GM12875 (cell line): Measurements from ENCODE around the gene CFL2.

Source experiments
- H3K4me3 ChIP-seq: one replicate; pipeline ENCODE4 v1.5.1; 2011; ENCODE audit warnings: low read depth, low read length, control low read depth
- TF ChIP-seq, protein P1 (sequence below): IDR thresholded peaks from 2 replicates; pipeline ENCODE4 v1.5.1; 2011; ENCODE audit warnings: low read depth, mild to moderate bottlenecking, control low read depth, inconsistent platforms, low read length, moderate library complexity, borderline replicate concordance; ENCODE audit not compliant: insufficient read depth

CFL2 gene

DNA sequence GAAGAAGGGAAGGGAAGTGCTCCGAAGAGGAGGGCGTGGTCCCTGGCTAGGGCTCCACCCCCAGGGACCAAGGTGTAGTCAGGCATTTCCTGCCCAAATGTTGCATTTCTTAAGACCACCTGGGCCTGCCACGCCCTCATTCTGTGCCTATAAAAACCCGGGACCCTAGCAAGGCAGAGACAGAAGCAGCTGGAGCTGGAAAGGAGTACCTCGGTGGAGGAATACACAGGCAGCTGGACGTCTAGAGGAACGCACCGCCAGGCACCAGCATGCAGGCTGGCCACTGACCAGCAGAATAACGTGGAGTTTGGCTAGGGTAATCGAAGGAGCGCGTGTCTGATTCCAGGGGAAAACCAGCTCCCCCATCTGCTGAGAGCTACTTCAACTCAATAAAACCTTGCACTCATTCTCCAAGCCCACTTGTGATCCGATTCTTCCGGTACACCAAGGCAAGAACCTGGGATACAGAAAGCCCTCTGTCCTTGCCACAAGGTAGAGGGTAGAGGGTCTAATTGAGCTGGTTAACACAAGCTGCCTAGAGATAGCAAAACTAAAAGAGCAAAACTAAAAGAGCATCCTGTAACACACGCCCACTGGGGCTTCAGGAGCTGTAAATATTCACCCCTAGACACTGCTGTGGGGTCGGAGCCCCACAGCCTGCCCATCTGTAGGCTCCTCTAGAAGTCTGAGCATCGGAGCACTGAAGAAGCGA lies 21.0 kb downstream of the CFL2 start:
- TF ChIP-seq, protein P1, sequence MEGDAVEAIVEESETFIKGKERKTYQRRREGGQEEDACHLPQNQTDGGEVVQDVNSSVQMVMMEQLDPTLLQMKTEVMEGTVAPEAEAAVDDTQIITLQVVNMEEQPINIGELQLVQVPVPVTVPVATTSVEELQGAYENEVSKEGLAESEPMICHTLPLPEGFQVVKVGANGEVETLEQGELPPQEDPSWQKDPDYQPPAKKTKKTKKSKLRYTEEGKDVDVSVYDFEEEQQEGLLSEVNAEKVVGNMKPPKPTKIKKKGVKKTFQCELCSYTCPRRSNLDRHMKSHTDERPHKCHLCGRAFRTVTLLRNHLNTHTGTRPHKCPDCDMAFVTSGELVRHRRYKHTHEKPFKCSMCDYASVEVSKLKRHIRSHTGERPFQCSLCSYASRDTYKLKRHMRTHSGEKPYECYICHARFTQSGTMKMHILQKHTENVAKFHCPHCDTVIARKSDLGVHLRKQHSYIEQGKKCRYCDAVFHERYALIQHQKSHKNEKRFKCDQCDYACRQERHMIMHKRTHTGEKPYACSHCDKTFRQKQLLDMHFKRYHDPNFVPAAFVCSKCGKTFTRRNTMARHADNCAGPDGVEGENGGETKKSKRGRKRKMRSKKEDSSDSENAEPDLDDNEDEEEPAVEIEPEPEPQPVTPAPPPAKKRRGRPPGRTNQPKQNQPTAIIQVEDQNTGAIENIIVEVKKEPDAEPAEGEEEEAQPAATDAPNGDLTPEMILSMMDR, result no peak
- H3K4me3 ChIP-seq, result no peak overlapping the region

GRCh38 chr14:34692898-34693227 lies 21.5 kb downstream of the CFL2 start:
- no peak overlapping the region for H3K4me3 ChIP-seq
- TF ChIP-seq, protein P1, result no peak

- TF ChIP-seq, protein P1, result no peak
- H3K4me3 ChIP-seq, result no peak overlapping the region
These were observed 22.0 kb downstream of the CFL2 start for GRCh38 chr14:34692348-34692747.

DNA sequence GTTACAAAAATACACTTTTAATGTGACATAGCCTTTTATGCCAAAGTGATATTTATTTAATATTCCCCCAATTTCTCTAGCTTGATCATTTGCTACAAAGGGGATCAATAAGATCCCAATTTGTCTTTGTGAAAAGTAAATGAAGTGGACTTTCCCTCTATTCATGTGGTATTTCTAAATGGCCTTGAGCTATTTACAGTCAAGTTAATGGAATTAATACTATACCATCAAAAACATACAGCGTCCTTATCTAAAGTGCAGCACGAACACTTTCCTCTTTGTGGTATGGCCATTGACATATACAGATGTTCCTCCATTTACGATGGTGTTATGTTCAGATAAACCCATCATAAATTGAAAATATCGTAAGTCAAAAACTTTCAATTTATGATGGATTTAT lies 23.2 kb downstream of the CFL2 start:
- H3K4me3 ChIP-seq, result no peak overlapping the region
- TF ChIP-seq, protein P1, result no peak

- TF ChIP-seq, protein P1, result no peak
- no peak overlapping the region for H3K4me3 ChIP-seq
These were observed 25.8 kb downstream of the CFL2 start for GRCh38 chr14:34688470-34689206.

GRCh38 chr14:34685819-34686428 lies 28.5 kb downstream of the CFL2 start:
- TF ChIP-seq, protein P1, result no peak
- H3K4me3 ChIP-seq, result no peak overlapping the region
